HG03378 (cell line): ENCODE results near the gene INO80C.
"Not testable (repeated sequence)": the region's sequence is repeated elsewhere in the genome, so short reads cannot be mapped to it uniquely, and the experiment has no call there.

Experiments
- ATAC-seq: cut with Tn5 transposase; IDR thresholded peaks from one replicate; pipeline ENCODE4 v1.9.1; 2021; ENCODE audit warnings: mild to moderate bottlenecking, moderate library complexity; ENCODE audit not compliant: unreplicated experiment

The INO80C gene

DNA sequence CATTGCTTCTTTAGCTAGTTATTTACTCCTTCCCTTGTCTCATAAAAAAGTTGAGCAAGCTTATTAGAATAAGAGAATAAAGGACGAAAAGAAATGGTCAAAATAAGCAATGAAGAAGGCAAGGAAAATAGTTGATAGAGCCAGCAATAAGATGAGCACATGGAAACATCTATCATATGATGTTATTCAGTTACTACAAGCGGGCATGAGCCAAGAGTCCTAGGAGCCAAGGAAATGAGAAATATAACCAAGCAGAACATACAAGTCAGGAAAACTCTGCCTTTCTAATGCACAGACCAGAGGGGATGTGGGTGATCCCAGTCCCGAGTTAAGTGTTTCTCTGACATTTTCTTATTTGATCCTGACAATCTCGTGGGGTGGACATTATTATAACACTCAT is 33.9 kb downstream of the INO80C start:
- ATAC-seq = no peak

DNA sequence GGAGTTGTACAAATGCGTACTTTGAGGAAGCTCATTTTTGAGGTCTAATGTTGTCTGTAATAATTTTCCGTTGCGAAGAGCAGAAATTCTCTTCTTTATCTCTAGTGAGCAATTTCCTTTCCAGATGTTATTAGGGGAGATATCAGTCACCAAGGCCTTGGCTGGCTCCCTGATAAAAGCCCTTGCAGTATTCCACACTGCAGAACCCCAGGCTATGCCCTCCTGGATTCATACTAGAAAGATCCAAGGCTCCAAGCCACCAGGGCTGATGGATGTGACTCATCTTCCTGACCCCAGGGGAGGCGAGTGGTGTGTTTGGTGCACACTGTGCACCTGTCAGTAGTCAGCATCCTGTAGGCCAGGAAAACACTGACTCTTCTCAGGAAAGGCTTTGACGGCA is 34.7 kb downstream of the INO80C start:
- no peak for ATAC-seq

DNA sequence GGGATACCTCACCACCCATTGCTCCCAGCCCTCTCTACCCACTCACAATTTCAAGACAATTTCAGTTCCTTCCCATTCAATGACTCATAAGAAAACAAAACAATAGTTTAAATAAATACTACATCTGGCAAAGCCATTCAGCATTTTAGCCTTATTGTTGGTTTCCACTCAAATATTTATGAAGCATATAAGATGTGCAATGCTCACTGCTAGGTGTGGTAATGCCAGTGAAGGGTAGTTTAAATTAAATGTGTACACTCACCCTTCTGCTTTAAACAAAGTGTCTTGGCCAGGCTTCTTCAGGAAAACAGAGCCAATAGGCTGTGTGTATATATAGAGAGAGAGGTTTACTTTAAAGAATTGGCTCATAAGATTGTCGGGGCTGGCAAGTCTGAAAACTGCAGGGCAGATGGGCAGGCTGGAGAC is 37.0 kb downstream of the INO80C start:
- no peak for ATAC-seq

DNA sequence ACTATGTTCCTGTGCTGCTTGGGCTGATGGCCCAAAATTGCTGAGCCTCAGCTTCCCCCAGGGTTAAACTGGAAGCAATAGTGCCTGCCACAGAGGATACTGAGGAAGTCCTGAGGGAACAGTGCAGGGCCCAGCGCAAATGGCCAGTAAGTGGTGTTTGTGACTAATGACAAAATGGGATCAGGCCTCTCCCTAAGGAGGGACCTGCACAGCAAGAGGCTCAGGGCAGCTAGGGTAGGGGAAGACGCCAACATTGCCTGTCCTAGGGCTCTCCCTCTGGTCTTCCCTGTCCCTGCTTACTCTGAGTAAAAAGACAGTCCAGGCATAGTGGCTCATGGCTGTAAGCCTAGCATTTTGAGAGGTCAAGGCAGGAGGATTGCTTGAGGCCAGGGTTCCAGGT is 37.8 kb downstream of the INO80C start:
- ATAC-seq = no peak

DNA sequence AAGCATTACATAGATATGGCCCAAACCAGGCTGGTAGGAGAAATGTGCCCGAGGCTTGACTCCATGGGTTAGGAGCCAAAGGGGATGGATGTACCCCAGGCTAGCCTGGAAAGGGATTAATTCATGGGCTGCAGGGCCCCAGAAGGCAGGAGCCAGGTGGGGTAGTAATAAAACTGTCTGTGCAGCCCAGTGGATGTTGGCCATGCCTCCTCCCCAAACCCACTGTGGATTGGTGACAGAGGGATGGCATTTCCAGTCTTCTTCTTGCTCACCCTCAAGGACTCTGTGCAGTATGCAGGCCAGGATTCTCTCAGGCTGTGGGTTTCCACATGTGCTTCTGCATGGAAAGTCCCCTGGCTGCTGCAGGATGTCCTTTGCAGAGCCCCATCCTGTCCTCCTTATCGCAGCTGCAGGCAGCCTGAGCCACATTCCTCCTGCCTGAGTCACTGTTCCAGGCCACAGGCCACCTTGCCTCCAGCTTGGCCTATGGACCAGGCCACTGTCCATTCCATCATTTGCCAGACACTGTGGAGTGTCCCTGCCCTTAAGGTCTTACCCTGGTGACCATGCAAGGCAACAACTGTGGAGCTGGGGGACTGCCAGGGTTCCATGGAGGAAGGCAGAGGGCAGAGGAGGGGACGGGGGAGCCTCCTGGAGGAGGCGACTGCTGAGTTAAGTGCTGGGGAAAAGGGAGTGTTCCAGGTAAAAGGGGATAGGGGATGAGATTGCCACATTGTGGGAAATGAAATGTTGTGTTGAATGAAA is 38.9 kb downstream of the INO80C start:
- peak; percentile 76 for ATAC-seq

DNA sequence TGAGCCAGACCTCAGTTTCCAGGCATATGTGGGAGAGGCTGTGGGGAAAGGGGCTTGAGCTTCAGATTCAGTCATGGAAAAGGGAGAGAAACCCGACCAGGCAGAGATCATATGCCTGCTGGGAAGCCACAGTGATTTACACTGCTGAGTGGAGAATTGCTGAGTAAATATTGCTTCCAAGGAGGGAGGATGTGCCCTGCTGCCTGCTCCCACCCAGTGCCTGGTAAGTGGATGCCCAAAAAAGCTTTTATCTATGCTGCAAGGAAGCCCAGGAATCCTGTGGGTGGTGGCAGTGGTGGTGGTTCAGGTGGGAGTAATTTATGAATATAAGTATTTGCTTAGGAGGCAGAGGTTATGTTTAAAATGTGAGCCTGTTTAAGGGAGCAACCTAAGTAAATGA is 39.5 kb downstream of the INO80C start:
- no peak for ATAC-seq

DNA sequence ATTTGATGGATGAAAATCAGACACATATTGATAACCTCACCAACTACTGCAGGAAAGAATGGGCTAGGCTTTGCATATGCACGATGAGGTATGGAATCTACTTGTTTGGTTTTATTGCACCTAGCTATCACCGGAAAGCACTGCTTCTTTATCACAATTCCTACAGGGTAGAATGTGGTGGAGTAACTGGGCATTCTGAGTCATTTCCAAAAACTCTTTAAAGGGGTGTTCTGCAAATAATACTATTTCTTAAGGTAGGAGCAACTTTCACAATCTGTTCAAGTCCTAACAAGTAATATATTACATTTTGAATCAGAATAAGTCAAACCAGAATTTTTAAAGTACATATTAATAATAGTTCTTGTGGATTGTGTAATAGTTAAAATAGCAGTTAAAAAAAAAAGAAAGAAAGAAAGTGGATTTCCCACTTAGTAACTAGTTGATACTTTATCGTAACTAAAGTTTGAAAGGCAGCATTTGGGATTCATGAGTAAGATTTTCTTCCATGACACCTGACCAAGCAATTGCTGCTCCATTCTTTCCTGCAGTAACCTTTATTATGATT is 40.5 kb downstream of the INO80C start:
- no peak for ATAC-seq

DNA sequence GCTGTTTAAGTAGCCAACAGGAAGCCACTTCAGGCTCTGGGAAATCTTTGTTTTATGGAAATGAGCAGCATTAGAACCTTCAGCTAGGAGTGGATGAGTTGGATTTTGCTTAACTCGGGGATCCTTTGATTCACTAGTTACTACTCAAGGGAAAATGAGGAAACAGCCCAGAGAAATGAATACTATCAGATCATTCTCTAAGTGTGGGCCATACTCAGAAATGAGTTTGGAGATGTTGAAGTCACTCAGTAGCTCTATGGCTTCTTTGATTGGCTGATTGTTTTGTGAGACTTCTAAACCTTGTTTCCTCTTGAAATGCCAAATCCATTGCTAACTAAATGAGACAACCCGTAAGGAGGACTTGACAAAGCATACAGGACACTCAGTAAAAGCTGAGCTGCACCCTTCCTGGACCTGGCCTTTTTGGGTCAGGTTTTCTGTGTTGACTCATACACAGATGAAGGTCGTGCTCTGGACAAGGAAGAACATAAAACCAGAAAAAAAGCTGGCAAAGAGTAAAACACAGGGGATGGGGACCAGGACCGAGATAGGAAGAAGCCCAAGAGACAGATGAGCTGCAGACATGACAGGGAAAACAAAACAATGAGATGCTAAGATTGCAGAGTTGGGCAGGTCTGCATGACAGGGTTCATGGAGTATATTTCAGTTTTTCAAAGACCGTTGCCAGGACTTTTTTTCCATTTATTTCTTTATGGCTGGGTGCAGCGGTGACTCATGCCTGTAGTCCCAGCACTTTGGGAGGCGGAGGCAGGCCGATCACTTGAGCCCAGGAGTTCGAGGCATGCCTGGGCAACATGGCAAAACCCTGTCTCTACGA is 41.6 kb downstream of the INO80C start:
- ATAC-seq = no peak

DNA sequence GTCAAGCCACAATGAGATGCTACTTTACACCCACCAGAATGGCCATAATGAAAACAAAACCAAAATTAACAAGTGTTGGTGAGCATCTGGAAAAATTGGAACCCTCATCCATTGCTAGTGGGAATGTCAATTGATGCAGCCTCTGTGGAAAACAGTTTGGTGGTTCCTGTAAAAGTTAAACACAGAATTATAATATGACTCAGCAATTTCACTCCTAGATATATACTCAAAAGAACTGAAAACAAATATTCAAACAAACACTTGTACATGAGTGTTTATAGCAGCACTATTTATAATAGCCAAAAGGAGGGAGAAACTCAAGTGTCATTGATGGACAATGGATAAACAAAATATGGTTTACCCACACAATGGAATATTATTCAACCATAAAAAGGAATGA is 43.0 kb downstream of the INO80C start:
- no peak for ATAC-seq

DNA sequence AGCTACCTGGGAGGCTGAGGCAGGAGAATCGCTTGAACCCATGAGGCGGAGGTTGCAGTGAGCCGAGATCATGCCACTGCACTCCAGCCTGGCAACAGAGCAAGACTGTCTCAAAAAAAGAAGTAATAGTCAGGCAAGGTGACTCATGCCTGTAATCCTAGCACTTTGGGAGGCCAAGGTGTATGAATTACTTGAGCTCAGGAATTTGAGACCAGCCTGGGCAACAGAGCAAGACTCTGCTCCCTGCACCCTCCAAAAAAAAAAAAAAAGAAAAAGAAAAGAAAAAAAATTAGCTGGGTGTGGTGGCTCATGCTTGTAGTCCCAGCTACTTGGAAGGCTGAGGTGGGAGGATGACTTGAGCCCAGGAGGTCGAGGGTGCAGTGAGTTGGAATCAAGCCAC is 44.7 kb downstream of the INO80C start:
- not testable (repeated sequence) for ATAC-seq

DNA sequence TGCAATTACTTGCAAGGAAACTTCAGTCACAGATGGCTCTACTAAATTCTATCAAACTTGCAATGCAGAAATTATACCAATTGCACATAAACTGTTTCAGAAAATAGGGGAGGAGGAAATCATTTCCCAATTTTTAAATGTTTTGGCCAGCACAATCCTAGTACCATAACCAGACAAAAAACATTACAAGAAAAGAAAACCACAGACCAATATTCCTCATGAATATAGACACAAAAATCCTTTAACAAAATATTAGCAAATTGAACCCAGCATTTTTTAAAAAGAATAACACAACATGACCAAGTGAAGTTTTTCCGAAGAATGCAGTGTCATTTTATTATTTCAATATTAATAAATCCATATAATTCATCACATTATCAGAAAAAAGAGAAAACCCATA is 45.8 kb downstream of the INO80C start:
- no peak for ATAC-seq

DNA sequence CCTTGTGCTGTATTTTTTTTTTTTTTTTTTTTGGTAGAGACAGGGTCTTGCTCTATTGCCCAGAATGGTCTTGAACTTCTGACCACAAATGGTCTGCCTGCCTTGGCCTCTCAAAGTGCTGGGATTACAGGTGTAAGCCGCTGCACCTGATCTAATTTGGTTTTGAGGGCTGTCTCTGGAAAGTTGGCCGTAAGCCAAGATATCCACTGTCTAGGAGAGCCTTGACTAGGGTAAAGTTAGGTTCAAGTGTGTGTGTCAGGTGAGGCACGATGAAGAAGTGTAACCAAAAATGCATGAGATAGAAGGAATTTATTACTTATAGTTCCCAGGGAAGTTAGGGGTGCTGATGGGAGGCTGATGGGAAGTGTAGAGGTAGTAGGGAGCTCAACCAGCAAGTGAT is 46.7 kb downstream of the INO80C start:
- ATAC-seq = no peak

DNA sequence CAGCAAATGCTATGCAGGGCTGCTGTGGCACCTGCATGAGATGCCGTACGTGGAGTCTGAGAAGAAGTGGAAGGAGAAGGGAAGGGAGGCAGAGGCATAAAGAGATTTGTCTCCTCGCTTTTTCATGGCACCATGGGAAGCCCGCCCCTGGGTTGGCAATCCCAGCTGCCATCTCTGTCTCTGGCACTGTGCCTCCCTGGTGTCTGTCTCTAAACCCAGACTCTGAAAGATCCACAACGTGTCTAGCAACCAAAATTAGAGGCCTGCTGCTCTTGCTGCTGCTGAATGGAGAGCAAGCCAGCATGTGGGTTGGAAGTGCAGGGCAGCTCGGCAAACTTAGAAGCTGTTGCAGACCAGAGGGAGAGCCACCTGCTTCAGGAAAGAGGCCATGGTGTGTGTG is 53.1 kb downstream of the INO80C start:
- no peak for ATAC-seq

DNA sequence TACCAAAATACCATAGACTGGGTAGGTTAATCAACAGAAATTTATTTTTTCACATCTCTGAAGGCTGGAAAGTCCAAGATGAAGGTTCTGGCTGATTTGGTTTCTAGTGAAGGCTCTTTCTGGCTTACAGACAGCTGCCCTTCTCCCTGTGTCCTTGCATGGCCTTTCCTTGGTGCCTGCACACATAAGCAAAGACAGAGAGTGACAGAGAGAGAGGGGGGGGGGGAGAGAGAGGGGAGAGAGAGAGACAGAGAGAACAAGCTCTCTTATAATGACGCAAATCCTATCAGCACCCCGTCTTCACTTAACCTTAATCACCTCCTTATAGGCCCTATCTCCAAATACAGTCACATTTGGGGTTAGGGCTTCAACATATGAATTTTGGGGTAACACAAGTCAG is 53.9 kb downstream of the INO80C start:
- no peak for ATAC-seq

DNA sequence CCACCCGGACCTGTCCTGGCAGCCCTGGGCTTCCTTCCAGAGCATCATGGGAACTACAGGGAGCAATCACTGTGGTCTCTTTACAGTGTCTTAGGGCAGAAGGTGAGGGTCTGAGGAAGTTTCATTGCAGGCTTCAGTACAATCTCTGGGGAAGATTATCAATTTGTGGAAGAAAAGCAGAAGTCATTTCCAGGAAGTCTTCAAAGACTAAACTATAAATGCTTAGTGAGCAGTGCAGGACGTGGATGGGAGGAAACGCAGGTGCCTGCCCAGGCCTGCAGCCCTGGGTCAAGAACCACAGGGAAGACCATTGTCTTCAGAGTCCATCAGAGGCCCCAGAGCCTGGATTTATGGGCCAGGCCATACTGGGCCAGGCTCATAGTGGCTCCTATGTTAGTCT is 54.3 kb downstream of the INO80C start:
- no peak for ATAC-seq

DNA sequence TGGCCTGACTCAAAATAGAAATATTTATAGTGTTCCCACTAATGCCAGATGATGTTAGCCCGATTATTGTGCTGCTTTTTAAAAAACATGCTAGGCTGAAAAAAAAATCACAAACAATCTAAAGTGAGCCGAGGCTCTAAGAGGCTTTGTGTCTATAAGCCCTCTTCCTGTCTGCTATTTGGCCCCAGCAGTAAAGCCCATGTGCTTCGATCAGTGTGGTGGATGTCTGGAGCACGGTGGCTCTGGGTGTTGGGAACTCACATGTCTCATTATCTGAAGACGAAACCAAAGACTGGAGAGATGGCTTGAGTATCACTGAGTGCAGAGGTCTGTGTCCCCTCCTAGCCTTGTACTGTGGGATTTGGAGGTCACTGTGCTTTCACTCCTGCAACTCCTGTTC is 55.1 kb downstream of the INO80C start:
- no peak for ATAC-seq

DNA sequence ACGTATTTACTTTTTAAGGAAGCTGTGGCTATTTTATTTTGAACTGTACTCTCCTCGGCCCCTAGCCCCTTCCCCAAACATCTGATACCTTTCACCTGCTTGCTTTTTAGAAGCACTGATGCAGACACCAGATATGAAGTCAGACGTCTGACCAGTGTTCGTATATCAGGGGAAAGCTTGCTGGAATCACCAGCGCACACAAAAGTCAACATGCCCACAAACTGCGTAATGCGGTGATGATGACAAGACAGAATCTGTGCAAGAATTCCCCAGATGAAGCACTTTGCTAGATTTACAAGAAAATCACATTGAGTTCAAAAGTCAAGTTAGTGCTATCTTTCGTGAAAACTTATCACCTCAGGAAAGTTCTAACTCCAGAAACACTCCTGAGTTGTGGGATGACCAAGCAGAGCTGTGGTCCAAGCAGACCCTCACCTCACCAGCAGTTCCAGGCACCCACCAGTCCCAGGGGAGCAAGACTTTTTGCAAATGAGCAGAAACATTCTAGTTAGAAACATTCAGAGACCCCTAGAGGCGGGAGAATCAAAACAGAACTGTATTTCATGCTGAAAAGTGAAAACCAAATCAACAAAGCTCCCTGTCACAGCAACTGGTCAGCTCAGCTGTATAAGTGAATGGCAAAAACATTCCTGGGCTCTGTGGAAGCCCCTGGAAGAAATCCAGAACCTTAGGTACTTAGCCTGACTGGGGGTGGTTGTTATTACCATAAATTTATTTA is 55.7 kb downstream of the INO80C start:
- ATAC-seq = no peak

DNA sequence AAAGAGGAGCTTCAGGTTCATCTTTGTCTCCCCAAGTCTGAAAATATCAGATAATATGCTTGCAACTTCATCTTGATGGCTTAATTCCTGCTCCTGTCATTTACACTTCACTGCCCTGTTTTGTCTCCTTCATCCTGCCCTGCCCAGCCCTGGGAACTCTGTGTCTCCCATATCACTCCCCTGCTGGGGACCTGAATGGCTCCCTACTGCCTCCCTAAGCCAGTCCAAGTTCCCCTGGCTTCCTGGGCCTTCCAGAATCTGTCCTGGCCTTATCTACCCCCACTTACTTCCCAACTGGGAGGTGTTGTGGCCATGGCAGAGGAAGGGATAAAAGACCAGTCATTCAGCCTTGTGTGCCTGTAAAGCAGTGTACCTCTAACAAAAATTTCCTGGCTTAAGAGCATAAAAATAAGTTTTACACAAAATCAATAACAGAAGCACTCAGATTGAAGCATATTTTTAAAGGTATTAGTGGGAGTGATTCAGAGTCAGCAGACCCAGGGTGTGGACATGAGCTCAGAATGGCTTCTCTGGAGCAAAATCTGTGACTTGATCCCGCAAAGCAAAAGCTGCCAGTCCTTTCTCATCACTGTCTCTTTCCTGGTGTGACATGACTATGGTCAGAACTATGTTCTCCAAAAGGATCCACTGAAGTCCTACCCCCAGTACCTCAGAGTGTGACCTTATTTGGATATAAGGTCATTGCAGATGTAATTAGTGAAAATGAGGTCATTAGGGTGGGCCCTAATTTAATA is 59.1 kb downstream of the INO80C start:
- ATAC-seq = no peak

DNA sequence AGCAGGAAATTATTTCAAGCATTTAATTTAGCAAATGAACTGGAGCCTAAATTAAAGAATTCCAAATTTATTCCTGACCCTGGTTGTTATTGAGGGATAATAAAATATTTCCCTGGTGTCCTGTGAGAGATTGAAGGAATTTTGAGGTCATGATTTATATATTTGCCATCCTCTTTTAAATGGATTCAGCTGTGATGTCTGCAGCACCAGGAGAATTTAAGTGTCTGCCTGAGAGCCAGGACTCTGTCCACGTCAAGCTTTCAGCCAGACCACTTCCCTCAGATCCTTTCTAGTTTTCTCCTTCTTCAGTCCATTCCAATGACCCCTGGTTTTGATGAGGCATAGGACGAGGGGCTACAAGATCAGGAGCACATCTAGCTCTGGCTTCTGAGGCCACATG is 59.9 kb downstream of the INO80C start:
- ATAC-seq = no peak

DNA sequence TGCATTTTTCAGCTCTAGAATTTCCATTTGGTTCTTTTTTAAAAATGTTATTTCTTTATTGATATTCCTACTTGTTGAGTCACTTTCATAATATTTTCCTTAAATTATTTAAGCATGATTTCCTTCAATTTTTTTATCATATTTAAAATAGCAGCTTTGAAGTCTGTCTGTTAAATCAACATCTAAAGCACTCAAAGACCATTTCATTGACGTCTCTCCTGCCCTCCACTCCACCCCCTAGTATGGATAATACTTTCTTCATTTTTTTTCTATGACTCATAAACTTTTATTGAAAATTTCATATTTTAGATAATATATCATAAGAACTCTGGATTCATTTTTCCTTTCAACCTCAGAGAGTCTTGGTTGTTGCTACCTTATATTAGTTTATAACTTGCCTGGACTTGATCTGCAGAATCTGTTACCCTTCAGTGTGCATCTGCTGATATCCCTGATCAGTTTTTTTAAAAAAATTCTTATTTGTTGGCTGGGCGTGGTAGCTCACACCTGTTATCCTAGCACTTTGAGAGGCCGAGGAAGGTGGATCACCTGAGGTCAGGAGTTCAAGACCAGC is 61.6 kb downstream of the INO80C start:
- ATAC-seq = no peak
